NCI-H460 (cell line): ENCODE measurements around the gene BMI1. TPM values are rescaled to one million over a fixed set of nuclear protein-coding genes. Genes with fewer than 3 reads are reported as not detected.

ENCODE experiments used
- DNase-seq: peaks from one replicate; pipeline ENCODE4 v3.0.0-alpha.2; 2016; ENCODE audit warnings: low read depth; ENCODE audit errors: extremely low read depth
- small RNA-seq, 2 experiments: library from RNA; depleted of rRNA; stranded (forward); fragments of <200 nt; gene quantifications; one replicate each; pipeline ENCODE3, GENCODE V24; 2014
- total RNA-seq: library from RNA; depleted of rRNA; stranded (reverse); fragments of >200 nt; shearing (Covaris generic); gene quantifications from 2 replicates; pipeline ENCODE4 v1.2.3, GENCODE V29; 2014; rRNA removed

Gene BMI1
- total RNA-seq, 1 experiment from 2014 or later: 44.4 TPM

DNA sequence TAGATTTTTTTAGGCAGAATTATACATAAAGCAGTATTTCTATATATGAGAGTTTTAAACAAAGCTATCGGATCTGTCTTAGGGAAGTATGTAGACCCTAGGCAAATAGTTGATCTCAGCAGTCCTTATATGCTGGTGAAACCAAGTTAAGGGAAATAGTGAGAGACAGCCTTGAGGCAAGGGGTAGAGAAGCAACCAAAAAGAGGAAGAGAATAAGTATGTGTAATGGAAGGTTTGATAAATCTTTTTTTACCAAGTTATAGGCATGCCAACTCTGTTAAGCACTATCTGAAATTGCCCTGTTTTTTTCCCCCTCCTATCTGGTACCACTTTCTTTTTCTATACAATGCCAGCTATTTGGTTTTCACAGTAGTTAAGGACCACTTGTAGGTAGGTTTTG lies 44.3 kb downstream of the BMI1 start:
- no peak for DNase-seq

DNA sequence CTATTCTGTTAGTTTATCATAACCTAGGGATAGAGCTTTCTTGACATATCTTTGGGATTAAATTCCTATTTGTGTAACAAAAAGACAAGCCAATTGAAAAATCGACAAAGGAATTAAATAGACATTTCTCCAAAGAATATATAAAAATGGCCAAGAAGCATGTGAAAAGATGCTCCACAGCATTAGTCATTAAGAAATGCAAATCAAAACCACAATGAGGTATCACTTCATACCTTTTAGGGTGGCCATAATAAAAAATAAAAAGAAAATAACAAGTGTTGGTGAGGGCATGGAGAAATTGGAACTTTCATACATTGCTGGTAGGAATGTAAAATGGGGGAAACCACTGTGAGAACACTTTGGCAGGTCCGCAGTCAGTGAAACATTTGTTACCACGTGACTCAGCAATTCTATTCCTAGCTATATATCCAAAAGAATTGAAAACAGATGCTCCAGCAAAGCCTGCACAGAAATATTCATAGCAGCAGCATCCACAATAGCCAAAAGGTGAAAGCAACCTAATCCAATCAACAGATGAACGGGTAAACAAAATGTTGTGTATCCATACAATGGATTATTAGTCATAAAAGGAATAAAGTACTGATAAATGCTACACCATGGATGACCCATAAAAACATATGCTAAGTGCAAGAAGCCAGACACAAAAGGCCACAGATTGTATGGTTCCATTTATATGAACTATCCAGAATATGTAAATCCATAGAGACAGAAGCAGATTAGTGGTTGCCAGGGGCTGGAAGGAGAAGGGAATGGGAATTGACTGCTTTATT lies 44.9 kb downstream of the BMI1 start:
- no peak for DNase-seq

DNA sequence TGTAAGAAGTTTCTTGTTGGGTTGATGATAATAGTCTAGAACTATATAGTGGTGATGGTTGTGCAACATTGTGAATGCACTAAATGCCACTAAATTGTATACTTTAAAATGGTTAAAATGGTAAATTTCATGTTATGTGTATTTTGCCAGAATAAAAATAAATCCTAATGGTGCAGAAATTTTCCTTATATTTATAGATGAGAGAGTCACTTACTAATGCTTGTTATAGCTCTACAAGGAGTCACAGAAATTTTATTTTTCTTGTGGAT lies 45.5 kb downstream of the BMI1 start:
- DNase-seq: no peak

DNA sequence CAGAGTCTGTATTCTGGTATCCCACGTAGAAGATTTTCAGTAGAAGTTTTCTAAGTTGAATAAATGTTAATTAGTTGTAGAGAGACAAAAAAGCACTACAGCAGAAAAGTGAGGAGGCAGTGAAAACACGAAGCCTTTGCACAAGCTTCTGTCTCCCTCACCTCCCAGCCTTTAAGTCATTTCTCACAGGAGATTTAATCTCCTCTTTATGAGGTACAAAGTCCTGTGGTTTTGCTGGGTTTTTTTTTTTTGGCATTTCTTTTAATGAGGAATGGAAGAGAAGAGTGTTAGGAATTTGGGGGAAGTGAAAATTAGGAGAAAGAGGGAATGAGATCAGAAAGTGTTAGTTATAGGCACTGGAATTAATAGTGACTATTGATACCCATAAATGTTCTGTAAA lies 45.9 kb downstream of the BMI1 start:
- no peak for DNase-seq

DNA sequence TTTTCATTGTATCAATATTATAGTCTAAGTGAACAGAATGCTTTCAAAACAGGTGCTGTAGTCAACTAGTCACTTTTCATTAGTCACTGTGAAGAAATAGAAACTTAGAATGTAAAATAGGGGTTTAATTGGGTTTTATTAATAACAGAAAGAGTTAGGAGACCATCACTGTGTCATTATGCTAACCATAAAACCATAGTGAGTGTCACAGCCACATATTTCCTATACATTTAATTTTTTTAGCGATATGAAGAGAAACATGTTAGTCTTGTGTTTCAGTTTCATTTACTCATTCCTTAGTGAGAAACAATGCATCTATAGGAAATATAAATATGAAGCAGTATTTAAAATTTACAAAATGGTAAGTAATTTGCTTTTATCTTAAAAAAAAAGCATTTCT lies 46.6 kb downstream of the BMI1 start:
- no peak for DNase-seq

DNA sequence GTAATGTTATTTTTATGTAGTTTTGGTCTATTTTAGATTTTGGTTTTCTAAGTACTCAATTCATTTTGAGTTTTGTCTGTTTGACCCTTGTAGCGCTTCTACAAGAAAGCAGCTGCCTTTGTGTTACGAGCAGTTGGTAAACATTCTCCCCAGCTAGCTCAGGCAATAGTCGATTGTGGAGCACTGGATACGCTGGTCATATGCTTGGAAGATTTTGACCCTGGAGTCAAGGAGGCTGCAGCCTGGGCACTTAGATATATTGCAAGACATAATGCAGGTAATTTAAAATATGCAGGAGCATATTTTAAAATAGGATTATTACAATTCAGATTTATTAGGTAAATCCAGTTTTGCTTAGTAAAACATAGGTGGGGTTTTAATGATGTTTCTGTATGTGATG lies 47.5 kb downstream of the BMI1 start:
- no peak for DNase-seq

DNA sequence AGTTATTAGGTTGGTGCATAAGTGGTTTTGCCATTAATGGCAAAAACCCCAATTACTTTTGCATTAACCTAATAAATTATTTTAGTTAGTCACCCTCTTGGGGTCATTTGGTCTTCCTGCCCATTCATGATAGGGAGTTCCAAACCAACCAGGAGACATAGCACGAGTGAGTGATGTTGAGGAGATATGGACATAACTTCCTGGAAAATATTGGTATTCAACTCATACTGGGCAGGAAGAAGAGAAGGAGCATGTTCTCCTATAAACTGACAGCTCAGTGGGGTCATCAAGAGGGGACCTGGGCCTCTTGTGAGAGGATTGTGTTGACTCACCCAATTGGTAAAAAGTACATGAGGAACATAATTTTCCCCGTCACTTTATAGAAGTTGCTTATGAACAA lies 48.1 kb downstream of the BMI1 start:
- DNase-seq: no peak

DNA sequence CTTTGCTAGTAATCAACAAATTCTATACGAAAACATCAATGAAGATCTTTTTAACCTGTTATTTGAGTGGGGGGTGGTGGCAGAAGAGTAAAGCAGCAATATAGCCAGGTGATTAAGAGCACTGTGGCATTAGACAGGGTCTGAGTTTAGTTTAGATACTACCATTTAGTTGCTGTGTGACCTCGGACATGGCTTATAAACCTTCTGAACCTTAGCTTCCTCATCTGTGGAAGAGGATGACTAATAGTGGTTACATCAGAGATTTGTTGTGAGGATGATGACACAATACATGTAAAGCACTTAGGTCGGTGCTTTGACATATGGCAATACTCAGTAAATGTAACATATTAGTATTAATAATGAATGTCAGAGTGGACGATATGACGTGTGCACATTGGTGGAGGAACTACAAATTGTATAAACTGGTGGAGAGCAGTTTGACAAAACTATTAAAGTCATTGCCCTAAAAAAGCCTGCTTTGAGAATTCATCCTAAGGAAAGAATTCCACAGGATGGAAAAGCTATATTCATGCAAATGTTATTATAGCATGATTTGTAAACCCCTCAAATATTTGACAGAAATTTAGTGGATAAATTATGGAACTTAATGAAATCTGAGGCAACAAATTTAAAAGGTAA lies 48.7 kb downstream of the BMI1 start:
- DNase-seq: peak; percentile 20

DNA sequence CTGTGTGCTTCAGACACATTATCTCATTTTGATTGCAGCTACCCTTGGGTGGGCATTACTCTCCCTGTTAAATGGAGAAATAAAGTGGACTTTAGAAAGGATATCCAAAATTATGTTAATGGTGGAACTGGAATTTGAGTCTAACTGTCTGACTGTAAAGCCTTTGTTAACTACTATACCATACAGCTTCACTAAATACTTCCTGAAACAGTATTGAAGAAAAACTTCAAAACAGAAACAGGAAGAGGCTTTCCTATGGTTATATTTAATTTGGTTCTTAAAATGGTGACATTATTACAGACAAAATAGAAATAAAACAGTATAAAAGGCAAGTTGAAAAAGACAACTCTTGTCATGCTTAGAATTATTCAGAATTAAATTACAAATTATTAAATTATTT lies 49.4 kb downstream of the BMI1 start:
- no peak for DNase-seq

DNA sequence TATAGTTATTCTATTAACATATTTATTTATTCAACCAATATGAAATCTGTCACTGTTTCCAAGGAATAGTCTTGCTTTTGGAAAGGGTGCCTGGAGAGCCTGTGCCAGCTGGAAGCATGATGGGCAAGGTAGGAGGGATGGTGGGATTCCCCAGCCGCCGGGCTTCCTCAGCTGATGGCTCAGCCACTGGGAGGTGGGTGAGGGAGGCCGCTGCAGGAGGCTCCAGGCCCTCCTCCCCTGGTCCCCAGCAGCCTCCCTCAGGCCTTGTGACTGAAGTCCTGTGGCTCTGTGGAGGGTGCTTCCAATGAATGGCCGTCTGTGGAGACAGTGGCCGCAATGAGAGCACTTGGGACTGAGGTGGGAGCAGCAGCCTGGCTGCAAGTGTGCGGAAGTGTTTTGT lies 51.4 kb downstream of the BMI1 start:
- DNase-seq: no peak

DNA sequence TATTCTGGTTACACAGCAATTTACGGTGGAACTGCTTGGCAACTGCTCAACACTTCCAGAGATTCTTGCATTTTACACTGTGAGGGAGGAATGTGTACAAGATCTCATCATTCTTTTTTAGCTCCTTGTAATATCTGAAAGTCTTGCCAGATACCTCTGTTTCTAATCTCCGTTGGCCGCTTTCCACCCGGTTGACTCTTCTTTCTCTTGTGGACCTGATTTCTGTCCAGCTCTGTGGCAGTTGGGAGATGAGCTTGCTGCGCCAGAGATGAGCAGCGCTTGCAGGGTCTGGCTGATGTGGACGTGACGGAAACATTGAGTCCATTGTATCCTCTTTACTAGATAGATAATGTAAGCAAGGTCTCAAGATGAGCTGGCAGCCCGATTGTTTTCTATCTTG lies 52.0 kb downstream of the BMI1 start:
- no peak for DNase-seq

DNA sequence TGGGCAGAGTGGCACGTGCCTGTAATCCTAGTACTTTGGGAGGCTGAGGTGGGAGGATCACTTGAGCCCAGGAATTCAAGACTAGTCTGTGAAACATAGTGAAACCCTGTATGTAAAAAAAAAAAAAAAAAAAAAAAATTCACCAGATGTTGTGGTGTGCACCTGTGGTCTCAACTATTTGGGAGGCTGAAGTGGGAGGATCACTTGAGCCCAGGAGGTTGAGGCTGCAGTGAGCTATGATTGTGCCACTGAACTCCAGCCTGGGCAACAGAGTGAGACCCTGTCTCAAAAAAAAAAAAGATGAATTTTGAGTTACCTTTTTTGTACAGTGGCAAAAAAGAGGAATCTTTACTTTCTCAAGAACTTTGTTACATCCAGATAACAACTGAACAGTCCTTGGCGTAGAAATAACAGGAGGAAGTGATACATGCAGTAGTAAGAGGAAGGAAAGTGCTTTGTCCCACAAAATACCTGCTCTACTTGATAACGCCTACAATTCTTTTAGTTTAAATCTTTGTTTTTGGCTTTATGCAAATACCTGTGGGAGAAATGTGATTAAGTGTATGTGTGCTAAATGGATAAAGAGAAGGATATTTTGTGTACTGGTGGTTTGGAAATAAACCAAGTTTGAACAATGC lies 53.7 kb downstream of the BMI1 start:
- no peak for DNase-seq

DNA sequence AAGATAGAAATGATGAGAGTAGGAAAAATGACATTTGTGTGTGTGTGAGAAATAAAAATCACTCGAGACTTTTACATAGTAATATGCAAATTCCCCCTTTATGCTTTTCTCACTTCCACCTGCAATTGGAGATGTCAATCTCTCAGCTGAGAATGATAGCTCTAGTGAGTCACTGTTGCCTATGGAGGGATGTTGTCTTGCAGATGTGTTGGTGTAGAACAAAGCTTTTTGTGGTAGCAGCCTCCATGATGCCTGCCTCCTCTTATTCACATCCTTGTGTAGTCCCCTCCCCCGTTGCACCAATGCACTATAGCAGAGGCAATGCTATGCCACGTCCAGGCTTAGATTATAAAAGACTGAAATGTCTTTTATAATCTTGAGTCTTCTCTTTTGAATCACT lies 58.2 kb downstream of the BMI1 start:
- DNase-seq: no peak

Small RNAs within 50 kb of the gene (small RNA-seq; reads per million reads assigned to genes)
- 0.10 to 0.18 reads per million in 2 experiments for gene AL158211.3

Other genes starting within 250 kb of the BMI1 start
- not detected in 2 replicates for gene EBLN1, start 103.1 kb upstream of the BMI1 start, total RNA-seq
- gene COMMD3, start 4.7 kb upstream of the BMI1 start, total RNA-seq: 35.6 and 41.9 TPM in 2 replicates
- gene SPAG6, start 24.4 kb downstream of the BMI1 start, total RNA-seq: not detected in 2 replicates